ENCODE data around the gene ENGASE.

DNA sequence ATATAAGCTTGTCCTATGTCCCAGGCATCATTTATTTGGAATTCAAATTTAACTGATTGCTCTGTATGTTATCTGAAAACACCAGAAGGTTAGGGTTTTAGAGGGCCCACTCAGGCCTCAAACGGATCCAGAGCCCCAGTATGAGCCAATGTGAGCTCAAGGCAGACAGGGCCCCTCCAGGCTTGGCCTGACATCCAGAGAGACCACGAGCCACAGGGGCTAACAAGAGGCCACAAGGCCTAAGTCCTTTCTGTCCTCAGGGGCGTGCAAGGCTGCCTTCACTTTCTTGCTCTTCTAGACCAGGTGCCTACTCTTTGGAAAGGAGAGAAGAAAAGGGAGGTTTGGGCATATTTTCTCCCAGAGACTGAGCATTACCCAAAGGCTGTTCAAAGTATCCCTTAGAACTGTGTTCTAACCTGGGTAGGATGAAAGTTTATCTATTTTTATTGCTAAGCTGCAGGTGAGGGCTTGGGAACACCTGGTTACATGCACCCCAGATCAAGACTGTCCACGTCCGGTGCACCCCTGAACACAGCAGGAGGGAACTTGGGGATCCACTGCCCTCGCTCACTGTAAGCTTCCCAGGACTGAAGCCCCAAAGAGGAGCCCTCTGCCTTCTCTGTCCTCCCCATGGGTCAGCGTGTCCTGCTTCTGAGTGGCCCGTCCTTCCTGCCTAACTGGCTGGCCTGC is 1.5 kb upstream of the ENGASE start:
- TF ChIP-seq, protein P1, sequence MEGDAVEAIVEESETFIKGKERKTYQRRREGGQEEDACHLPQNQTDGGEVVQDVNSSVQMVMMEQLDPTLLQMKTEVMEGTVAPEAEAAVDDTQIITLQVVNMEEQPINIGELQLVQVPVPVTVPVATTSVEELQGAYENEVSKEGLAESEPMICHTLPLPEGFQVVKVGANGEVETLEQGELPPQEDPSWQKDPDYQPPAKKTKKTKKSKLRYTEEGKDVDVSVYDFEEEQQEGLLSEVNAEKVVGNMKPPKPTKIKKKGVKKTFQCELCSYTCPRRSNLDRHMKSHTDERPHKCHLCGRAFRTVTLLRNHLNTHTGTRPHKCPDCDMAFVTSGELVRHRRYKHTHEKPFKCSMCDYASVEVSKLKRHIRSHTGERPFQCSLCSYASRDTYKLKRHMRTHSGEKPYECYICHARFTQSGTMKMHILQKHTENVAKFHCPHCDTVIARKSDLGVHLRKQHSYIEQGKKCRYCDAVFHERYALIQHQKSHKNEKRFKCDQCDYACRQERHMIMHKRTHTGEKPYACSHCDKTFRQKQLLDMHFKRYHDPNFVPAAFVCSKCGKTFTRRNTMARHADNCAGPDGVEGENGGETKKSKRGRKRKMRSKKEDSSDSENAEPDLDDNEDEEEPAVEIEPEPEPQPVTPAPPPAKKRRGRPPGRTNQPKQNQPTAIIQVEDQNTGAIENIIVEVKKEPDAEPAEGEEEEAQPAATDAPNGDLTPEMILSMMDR (IDR thresholded peaks at IDR 0.05), result no peak
- TF ChIP-seq POLR2A (IDR thresholded peaks at IDR 0.05), result no peak

Data from body of pancreas (tissue), 4 donors.